Panc1 (cell line): ENCODE measurements around the gene PSMD4.

Source experiments
- CTCF ChIP-seq: fragments of 450-650 bp; IDR thresholded peaks from 2 replicates; pipeline ENCODE4 v1.5.1; 2017; ENCODE audit warnings: mild to moderate bottlenecking
- POLR2AphosphoS5 ChIP-seq: IDR thresholded peaks from 2 replicates; pipeline ENCODE4 v1.6.1; 2012; ENCODE audit warnings: mild to moderate bottlenecking, low read depth, low read length, moderate library complexity
- REST ChIP-seq, 2 experiments: IDR thresholded peaks; 2 replicates each; pipeline ENCODE4 v1.6.1; 2011 to 2012; ENCODE audit warnings: low read depth in 2 of 2, control low read depth in 1 of 2, low read length in 1 of 2, mild to moderate bottlenecking in 1 of 2, moderate library complexity in 1 of 2; ENCODE audit not compliant: insufficient read depth in 1 of 2
- SIN3A ChIP-seq: IDR thresholded peaks from 2 replicates; pipeline ENCODE4 v1.6.1; 2012; ENCODE audit warnings: low read depth, mild to moderate bottlenecking, low read length, moderate library complexity, borderline replicate concordance; ENCODE audit not compliant: insufficient read depth
- TCF7L2 ChIP-seq: IDR thresholded peaks from 2 replicates; pipeline ENCODE4 v1.6.1; 2011; ENCODE audit warnings: mild to moderate bottlenecking, low read depth, low read length, inconsistent platforms

DNA sequence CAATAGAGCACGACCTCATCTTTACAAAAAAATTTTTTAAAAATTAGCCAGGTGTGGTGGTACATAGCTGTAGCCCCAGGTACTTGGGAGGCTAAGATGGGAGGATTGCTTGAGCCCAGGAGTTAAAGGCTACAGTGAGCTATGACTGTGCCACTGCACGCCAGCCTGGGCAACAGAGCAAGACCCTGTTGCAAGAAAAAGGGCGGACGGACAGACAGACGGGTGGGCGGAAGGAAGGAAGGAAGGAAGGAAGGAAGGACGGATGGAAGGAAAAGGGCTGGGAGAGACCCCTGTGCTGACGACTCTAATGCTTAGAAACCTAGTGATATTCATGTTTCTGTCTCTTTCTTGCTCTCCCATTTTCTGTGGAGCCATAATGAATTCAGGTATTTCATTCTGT is 58.3 kb downstream of the PSMD4 start:
- TF ChIP-seq SIN3A (no peak), CTCF (no peak), POLR2AphosphoS5 (no peak), REST (IDR thresholded peaks at IDR 0.05; ENCODE audit: insufficient read depth in 1 of 2, low read depth in 2 of 2, low read length in 1 of 2) (no peak), TCF7L2 (no peak)
